ENCODE measurements around the gene ATF6B.
A peak's percentile ranks its signal among the peaks of the same experiment; 100 is the strongest.
"Not testable (repeated sequence)": the region's sequence is repeated elsewhere in the genome, so short reads cannot be mapped to it uniquely, and the experiment has no call there.

Gene ATF6B

DNA sequence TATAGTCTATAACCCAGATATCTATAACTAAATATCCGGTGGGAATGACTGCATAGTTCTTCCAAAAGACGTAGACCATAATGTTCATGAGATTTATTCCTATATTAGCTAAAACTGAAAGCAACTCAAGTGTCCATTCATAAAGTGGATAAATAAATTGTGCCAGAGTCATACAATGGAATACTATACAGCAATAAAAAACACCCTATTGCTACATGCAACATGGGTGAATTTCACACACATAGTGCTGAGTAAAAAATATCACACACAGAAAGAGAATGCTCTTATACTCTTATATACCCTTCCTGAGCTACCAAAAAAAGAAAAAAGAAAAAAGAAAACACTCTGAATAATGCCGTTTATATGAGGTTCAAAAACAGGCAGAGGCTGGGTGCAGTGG is 25.8 kb downstream of the ATF6B start:
- no peak for DNase-seq

GRCh38 chr6:32100251-32100650 is 27.8 kb downstream of the ATF6B start:
- not testable (repeated sequence) for DNase-seq

DNA sequence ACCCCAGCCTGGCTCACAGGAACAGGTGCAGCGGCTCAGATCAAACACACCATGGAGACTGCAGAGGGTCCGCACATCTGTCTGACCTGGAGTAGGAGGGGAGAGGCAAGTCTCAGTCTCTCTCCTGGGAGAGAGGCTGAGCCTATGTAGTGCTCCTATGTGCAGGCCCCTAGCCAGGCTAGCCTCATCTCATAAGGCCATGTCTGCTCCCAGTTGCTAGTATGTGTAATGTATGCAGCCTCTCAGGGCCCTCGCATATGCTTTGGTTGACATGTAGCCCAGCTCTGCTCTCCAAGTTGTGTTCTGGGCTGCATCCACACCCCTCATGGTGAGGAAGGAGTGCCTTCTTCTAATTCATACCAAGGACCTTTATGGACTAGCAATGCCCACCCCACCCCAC is 30.7 kb downstream of the ATF6B start:
- DNase-seq, result no peak

GRCh38 chr6:32096394-32097258 is 31.4 kb downstream of the ATF6B start:
- DNase-seq, result no peak

- no peak for DNase-seq
Observed at GRCh38 chr6:32096087-32096393, 32.0 kb downstream of the ATF6B start.

DNA sequence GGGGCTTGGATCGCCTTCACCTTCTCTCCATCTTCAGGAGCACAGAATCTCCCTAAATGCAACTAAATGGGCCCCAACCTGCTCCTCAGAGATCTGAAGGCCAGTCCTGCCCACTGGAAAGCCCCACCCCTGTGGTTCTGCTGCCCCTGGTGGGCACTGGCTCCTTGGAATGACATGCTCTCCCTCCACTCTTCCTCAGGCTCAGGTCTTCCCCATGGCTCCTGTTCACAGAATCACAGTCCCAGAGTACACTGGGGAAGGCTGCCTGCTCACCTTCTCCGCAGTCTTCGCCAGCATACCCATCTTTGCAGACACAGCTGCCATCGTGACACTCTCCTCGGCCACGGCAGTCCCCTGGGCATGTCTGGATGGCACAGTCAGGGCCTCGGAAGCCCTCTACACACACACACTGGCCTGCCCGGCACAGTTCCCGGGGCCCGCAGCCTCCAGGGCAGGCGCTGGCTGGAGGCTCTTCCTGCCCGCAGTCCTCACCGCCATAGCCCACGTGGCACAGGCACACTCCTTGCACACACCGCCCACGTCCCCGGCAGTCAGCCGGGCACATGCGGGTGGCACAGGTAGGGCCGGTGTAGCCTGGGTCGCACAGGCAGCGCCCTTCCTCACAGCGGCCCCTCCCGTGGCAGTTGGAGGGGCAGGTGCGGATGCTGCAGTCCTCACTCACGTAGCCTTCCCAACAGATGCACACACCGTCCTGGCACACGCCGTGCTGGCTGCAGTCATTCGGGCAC is 32.5 kb downstream of the ATF6B start:
- no peak for DNase-seq

DNA sequence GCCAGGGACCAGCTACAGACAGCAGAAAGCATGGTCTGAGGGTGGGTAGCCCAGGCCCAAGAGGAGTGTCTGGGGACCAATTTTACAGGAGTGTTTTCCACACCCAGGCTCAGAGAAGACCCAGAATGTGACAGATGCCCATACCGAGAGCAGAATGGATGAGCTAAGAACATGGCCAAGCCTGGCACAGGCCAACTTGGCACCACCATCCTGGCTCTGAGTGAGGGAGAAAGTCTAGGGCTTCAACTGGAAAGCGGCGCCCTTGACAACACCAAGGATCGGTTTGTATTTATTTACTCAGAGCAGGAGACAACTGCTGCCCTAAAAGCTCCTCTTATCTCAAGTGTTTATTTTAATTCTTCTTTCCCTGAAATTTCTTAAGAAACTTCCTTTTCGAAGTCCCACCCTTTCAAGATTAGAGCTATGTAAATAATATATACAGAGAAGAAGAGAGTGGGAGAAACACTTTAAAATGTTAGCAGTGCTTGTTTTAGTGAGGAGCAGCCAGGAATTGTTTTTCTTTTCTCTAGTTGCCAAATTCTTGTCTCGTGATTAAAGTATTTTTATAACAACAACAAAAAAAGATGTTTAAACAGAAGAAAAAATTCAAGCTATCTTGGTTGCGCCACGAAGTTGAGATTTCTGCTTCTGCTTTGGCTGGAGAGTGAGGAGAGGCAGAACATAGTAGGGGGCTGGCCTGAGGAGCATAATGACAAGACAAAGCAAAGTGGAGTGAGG is 35.1 kb downstream of the ATF6B start:
- DNase-seq, result peak; percentile 12

- no peak for DNase-seq
Observed at GRCh38 chr6:32089082-32089828, 38.8 kb downstream of the ATF6B start.

GRCh38 chr6:32088487-32089049 is 39.5 kb downstream of the ATF6B start:
- DNase-seq, result no peak

DNA sequence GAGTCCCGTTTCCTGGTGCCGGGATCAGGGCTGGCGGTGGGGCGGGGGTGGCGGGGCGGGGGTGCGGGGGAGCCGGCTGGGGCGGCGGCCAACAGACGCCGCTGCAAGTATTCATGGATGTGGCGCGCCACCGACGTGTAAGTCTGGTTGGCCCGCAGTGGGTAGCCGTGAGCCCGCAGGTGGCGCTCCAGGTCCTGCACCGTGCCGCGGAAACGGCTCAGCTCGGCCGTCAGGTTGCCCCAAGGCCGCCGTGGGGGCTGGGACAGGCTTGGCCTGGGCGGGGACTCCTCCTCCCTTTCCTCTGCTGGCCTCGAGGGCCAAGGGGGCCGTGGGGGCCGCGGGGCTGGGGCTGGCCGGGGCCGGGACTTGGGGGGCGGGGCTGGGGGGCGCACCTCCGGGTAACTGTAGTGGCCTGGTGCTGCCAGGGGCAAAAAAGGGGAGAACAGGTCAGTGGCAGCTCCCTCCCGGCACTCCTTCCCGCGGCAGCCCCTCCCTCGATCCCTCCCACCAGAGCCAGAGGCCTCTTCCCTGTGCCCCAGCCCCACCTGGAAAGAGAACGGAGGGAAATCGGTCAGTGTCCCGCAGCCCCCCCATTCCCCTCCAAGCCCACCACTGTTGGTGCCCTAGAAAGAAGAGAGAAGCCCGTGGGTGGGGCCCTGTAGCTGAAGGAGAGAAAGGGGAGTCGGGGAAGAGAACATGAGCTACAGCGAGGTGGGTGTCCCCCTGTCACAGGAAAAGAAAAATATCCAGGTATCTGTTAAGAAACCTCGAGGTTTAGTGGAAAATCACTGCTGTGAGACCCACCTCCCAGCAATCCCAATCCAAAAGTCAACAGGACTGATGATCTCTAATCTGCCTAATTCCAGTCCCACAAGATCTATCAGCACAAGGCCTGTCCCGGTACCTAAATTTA is 40.2 kb downstream of the ATF6B start:
- peak; percentile 31 for DNase-seq

DNA sequence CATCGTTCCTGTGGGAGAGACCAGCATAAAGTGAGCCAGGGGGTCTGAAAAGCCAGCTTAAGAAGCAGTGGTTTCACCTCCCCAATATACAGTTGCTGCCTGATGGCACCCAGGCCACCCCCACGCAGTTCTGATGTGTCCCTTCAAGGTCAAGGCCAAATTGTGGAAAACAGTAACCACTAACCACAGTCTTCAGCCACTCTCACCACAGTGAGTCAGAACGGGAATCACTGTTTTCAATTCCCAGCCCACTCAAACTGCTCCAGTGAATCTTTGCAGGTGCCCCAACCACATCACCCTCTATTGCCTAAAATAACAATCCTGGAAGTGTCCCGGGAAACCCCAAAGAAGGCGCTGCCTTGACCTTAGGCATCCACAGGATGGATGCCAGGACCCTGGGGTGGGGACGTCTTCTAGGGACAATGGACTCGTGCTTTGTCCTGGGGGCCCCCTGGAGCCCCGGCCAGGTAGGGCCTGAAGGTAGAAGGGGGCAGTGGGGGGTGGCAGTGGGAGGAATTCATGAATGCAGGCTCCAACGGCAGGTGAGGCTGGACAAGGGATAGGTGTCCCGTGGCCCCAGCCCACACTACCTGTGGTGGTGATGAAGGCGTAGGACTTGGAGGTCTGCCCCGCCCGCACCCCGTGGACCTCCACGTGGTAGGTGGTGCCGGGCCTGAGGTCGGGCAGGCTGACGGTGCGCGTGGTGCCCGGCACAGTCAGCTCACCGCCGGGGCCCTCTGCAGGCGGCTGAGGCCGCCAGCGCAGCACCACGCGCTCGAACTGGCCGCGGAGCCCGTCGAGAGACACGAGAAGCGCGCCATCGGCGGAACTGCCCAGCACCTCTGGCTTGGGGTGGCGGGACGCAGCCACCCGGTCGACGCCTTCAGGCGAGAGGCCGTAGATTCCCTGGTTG is 41.1 kb downstream of the ATF6B start:
- peak; percentile 6 for DNase-seq

GRCh38 chr6:32085759-32086459 is 42.1 kb downstream of the ATF6B start:
- no peak for DNase-seq

DNA sequence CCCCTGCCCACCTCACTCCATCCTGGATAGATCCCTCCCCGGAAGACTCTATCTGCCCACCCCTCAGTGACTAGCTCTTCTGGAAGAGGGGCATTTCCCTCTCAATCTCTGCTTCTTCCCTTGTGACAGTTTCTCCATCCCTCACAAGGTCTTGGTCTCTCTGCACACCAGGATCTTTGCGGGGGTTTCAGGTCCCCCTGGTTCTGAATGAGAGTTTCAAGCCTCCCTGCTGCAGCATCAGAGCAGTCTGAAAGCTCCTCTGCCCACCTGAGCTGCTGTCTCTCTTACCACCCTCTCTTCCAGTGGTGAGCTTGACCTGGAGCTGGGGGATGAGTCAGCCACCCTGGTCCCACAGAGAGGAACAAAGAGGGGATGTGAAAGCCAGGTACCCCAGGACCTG is 43.3 kb downstream of the ATF6B start:
- no peak for DNase-seq

- DNase-seq, result no peak
Observed at GRCh38 chr6:32083812-32084768, 44.0 kb downstream of the ATF6B start.

DNA sequence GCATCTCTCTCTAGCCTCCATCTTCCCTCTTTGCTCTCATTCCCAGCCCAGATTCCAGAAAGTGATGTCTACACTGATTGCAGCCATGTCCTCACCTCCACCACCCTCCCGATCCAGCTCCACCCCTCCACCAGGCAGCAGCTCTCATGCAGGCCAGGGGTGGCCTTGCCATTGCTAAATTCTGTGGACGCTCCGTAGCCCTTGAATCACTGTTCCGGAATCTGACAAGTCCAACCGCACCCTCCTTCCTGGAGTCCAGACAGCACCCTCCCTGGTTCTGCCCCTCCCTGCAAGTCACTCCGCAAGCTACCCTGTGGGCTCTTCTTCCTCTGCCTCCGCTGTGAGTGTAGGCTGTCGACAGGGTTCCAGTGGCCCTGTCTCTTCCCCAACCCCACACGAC is 45.1 kb downstream of the ATF6B start:
- no peak for DNase-seq

DNA sequence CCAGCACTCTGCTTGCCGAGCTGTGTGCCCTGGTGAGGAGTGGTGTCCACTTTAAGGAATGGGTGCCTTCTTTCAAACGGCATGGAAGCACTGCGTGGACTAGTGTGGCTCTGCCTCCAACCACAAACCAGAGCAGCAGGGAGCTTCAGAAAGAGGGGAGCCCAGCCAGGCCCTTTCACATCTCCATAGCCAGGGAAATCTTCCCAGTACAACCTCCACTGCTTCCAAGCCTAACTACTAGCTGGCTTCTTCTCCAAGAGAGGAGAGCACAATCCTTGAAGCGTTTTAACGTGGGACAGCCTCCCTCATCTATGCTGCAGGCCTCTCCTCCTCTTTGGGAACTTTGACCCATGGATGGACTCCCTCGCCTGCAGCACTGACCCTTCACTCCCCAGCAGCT is 45.6 kb downstream of the ATF6B start:
- DNase-seq, result no peak

DNA sequence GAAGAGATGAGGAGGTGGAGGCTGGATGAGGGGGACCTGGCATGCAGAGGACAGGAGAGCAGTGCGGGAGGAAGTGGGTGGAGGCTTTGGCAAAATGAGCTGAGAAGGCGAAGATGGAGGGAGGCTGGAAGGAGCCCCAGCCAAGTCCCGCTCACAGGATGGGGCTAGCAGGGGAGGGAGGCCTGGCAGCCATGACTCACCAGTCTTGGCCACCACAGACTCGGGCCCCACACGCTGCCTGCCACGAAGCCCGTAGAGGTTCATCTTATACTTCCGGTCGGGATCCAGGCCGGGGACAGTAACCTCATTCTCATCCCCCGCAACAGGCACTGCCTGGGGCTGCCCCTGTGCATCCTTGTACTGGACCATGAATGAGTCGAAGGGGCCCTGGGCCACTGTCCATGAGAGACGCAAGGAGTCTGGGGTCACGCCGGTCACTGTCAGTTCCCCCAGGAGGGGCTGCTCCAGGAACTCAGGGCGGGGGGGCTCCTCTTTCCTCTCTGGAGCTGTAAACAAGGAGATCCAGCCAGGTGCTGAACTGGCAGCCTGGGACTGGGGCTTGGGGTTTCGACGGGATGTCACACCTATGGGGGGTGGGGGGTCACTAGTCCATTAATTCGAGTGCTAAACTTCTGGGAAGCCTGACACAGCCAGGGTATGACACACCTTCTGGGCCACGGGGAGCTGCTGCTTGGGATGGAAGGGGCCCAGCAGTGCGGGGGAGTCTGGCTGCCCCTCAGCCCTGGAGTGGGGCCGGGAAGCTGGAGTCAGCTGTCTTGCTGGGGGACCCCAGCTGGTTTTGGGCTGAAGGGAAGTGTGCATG is 46.7 kb downstream of the ATF6B start:
- peak; percentile 12 for DNase-seq

All from amniotic stem cell (primary cell).